Measurements from ENCODE around the gene OSBP2.
"Not testable (repeated sequence)": the region's sequence is repeated elsewhere in the genome, so short reads cannot be mapped to it uniquely, and the experiment has no call there.

OSBP2 gene

GRCh38 chr22:30718938-30719337, 24.3 kb downstream of the OSBP2 start:
- DNase-seq, result no peak

- DNase-seq, result no peak
Measured at GRCh38 chr22:30720263-30720837, 25.7 kb downstream of the OSBP2 start.

- no peak for DNase-seq
Measured at GRCh38 chr22:30721741-30722140, 27.1 kb downstream of the OSBP2 start.

GRCh38 chr22:30728826-30729225, 34.2 kb downstream of the OSBP2 start:
- DNase-seq, result no peak

DNA sequence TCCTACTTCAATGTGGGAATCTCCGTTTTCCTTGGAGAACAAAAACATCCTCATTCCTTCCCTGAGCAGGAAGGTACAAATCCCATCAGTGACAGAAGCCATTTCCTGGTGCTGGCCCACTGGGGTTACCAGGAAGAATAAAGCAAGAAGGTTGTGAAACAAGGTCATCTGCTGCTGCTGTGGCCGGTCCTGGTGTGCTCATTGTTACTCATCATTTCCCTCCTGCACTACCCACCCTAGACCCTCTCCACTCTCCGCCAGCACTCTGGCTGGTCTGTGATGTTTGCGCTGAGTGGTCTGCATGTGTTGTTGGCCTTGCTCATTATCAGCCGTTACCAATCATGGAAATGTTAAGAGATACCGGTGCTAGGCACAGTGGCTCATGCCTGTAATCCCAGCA, 37.0 kb downstream of the OSBP2 start:
- no peak for DNase-seq

DNA sequence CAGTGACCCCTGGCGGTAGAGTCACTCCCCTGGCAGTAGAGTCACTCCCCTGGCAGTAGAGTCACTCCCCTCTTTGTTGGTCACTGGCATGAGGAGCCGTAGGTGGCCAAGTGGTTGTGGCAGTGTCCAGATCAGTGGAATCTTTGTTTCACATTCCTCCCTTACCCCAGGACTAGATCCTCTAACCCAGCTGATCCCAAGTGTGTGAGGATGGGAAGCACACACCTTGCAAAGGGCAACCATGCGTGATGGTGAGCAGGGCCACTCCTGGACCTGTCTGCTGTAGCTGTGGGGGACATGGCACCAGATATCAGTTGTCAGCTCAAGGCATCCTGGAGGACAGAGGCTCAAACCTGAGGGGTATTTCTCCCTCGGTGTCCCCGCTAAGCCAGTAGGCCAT, 37.8 kb downstream of the OSBP2 start:
- DNase-seq, result no peak

- DNase-seq, result no peak
Measured at GRCh38 chr22:30733181-30733631, 38.5 kb downstream of the OSBP2 start.

- DNase-seq, result not testable (repeated sequence)
Measured at GRCh38 chr22:30740007-30740406, 45.3 kb downstream of the OSBP2 start.

DNA sequence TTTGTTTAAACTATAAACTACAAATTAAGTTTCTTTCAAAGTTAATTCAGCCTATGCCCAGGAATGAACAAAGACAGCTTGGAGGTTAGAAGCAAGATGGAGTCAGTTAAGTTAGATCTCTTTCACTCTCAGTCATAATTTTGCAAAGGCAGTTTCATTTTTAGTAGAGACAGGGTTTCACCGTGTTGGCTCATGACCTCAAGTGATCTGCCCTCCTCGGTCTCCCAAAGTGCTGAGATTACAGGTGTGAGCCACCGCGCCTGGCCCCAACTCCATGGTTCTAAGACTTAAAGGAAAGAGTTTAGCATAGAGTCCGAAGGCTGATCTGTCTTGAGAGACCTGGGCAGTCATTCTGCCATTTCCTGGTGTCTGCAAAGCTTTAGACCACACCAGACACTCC, 45.8 kb downstream of the OSBP2 start:
- not testable (repeated sequence) for DNase-seq

DNA sequence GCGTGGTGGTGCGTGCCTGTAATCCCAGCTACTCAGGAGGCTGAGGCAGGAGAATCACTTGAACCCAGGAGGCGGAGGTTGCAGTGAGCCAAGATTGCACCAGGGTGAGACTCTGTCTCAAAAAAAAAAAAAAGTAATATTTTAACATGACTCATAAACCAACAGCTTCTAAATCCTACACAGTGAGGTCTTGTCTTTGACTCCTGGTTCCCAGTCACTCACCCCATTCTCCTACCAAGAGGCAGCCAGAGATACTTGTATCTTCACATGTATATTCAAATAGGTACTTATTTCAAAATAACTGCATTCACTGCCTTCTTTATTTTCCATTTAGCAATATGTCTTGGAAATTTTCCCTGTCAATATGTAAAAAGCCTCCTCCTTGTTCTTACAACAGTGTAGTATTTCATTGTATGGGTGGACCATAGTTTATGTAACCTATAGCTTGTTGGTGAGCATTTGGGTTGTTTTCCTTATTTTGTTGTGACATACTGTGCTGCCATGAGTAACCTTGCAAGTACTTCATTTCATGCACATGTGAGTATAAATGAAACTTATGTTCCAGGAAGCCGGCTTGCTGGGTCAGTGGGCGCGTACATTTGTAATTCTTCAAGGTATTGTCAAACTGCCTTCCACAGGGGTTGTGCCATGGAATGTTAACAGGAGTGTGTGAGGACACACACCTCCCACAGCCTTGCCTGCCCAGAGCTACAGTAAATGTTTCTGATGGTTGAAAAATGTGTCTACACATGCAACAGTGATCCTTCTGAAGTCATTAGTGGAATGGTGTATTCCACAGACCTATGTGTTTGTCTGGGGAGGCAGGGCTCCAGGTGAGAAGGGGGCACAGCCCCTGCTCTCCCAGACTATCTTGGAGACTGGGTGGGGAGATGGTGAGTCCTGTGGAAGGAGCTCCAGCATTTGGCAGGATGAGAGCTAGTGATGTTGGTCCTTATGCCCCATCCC, 47.9 kb downstream of the OSBP2 start:
- DNase-seq, result no peak

GRCh38 chr22:30743257-30744020, 48.8 kb downstream of the OSBP2 start:
- no peak for DNase-seq

DNA sequence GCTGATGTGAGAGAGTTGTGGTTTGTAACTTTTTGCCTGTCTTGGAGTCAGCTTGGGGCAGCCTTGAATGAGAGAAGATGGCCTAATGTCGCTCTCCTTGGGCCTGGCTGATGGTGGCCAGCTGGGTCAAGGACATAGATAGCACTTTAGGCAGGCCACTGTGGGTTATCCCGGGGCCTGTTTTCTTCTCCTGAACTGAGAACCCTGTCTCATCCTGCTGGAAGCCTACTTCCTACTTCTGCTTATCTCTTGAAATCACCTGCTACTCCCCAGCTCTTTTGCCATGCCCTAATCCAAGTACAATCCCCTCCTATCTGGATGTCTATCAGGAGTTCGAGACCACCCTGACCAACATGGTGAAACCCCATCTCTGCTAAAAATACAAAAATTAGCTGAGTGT, 49.5 kb downstream of the OSBP2 start:
- DNase-seq, result no peak

DNA sequence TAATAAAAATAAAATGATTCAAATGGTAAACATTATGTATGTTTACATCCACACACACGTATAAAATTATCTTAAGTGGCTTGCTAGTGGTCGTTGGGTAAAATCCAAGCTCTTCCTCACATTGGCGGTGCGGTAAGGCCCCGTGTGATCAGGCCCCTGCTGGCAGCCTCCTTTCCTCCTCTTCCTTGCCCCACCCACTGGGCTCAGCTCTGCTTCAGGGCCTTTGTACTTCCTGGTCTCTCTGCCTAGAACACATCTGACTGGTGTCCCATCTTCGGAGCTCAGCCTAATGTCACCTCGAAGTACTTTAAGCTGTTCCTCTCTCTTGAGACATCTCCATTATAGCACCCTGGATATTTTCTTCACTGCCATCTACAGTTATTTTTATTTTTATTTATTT, 52.8 kb downstream of the OSBP2 start:
- DNase-seq, result no peak

GRCh38 chr22:30749272-30749671, 54.6 kb downstream of the OSBP2 start:
- DNase-seq, result no peak

DNA sequence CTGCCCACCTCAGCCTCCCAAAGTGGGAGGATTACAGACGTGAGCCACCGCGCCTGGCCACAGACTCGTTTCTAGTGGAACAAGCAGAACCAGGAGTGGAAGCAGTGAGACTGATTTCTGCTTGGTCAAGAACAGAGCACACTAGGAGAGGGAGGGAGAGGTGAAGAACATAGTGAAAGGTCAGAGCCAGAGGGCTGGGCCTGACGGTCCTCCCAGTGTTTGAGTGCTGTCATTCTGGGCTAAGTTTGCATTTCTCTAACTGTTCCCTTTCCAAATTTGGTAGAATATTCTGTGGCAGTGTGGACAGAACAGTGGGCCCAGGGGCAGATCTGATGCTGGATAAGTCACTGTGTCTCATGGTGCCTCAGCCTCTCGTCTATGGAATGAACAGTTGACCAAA, 55.2 kb downstream of the OSBP2 start:
- DNase-seq, result no peak

DNA sequence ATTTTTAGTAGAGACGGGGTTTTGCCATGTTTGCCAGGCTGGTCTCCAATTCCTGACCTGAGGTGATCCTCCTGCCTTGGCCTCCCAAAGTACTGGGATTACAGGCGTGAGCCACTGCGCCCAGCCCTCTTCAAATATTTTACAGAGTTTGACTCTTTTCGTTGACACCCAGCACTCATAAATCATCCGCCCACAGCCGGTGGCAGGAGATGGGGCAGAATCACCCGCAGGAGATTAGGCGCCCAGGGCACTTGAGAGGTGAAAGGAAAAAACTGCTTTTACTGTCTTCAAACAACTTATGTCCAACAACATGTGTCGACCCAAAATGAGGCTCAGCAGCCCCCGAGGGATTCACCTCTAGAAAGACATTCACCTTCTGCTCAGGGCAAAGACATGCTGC, 56.9 kb downstream of the OSBP2 start:
- DNase-seq, result no peak

DNA sequence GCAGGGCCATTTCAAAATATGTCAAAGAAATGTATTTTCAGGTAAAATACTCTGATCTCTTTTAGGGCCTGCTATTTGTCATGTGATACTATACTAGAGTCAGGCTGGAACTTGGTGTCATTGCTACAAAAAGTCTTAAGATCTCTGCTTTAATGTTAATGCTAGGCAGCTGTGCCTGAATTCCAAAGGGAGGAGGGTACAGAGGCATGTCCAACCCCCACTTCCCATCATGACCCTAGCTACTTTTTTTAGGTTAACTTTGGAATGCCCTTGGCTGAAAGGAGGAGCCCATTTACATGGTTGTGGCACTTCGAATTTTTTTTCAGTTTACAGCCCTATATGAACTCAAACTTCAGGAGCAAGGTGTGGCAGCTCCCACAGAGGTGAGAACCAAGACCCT, 58.1 kb downstream of the OSBP2 start:
- no peak for DNase-seq

GRCh38 chr22:30753701-30754100, 59.0 kb downstream of the OSBP2 start:
- no peak for DNase-seq

- DNase-seq, result no peak
Measured at GRCh38 chr22:30754521-30754920, 59.8 kb downstream of the OSBP2 start.

DNA sequence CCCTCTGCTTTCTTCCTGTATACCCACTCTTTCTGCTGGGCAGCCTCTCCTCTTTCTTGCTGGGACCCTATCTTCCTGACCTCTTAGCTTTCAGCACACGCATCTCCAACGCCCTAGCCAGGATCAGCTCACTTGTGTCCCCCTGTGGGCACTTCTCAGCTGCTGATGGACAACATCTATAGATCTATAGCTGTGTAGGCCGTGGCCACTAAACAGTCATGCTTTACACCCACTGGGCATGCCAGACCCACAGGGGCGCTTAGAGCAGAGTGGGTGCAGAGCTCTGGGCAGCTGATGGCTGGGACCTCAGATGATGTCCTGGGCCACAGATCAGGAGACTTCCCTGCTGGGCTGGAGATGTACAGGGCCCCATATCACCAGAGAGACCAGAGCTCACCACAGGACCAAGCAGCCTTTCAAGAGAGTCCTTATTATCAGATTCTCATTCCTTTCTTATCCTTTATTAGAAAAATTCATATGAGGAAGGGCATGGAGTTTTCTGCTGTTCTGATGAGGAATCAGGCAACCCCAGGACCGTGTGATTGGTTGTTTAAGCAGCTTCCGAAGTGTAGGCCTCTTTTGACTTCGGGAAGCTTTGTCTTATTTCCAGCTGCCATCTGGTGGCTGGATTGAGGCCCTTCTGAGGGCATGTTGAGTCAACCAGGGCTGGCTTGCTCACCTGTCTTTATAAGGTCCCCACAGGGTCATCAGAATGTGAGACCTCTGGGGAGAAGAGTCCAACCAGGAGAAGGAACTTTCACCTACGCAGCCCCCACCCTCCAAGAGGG, 60.5 kb downstream of the OSBP2 start:
- DNase-seq, result no peak

- no peak for DNase-seq
Measured at GRCh38 chr22:30755759-30756124, 61.1 kb downstream of the OSBP2 start.

DNA sequence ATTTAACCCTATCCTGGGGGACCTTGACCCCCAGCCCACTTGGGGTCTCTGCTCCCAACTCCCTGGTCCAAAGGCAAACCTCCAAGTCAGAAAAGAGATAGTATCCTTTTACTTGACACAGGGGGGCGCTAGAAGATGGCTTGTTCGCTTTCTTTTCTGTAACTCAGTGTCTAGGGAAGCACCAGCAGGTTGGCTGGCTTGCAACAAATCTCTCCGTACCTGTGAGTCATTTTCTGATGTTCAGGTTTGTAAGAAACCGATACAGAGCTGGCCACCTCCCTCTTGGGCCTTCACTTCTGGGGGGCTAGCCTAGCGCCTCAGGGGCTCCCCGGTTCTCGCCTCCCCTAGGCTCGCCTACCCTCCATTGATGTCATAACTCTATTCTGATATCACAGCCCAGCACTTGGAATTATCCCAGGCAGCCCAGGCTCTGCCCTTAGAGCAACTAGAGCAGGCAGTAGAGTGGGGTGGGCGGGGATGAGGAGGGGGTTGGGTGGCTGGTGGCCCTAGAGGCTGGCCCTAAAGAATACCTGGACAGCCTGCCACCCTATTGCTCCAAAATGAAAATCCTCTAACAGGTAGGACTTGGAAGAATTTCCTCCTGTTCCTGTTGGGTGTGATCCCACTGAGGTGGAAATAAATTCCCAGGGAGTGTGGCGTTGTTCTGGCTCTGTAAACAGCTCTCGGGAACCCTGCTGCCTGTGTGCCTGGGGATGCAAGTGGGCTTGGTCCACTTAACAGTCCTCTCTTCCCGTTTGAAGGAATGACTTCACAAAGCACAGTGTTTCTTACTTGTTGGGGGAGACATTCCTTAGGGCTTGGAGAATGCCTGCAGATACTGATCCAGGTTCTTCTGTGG, 69.4 kb downstream of the OSBP2 start:
- peak; percentile 19 for DNase-seq
